HEK293 (cell line): Measurements from ENCODE around the gene MAP4K4.

ENCODE experiments used
- CTCF ChIA-PET: fragments of 350-600 bp; formaldehyde crosslinking; extraction: SDS; loops from one replicate; lab custom pipeline; 2021; ENCODE audit warnings: antibody characterized with exemption; lab: Yijun Ruan, JAX
- POLR2A ChIA-PET: fragments of 300-600 bp; formaldehyde crosslinking; extraction: SDS; loops from one replicate; lab custom pipeline; 2020; ENCODE audit warnings: antibody characterized with exemption, inconsistent platforms; lab: Yijun Ruan, JAX
- H3K27ac ChIP-seq: fragments of 200-500 bp; sonication (Bioruptor generic); 2 replicates; pipeline ENCODE4 v1.5.1; 2014; ENCODE audit warnings: low read depth, low read length, control low read depth, inconsistent platforms; ENCODE audit errors: extremely low read depth
- H3K36me3 ChIP-seq, 2 experiments: fragments of 200-500 bp in 1 of 2; sonication (Bioruptor generic) in 1 of 2; 1 replicate in 1 of 2; 2 replicates in 1 of 2; pipeline ENCODE4 v1.5.1; 2014 to 2017; ENCODE audit warnings: inconsistent platforms in 2 of 2, low read length in 2 of 2; ENCODE audit not compliant: control insufficient read depth in 2 of 2, insufficient read depth in 1 of 2
- H3K4me1 ChIP-seq: fragments of 200-500 bp; sonication (Bioruptor generic); 2 replicates; pipeline ENCODE4 v1.5.1; 2014; ENCODE audit warnings: mild to moderate bottlenecking, low read length, inconsistent platforms; ENCODE audit not compliant: control insufficient read depth, insufficient read depth
- H3K4me3 ChIP-seq: 2 replicates; pipeline ENCODE4 v1.5.1; 2011; ENCODE audit warnings: low read depth, mild to moderate bottlenecking, control low read depth, low read length, moderate library complexity
- H3K9me3 ChIP-seq: fragments of 200-500 bp; sonication (Bioruptor generic); 2 replicates; pipeline ENCODE4 v1.5.1; 2014; ENCODE audit warnings: low read depth, low read length, inconsistent platforms; ENCODE audit not compliant: control insufficient read depth, insufficient read depth
- KLF16 ChIP-seq: fragments of 450-650 bp; formaldehyde crosslinking; IDR thresholded peaks from 2 replicates; pipeline ENCODE4 v1.5.1; 2017; ENCODE audit warnings: missing biosample characterization, missing genetic modification characterization
- KLF7 ChIP-seq: fragments of 450-650 bp; formaldehyde crosslinking; IDR thresholded peaks from 2 replicates; pipeline ENCODE4 v1.5.1; 2016; ENCODE audit warnings: missing biosample characterization, missing genetic modification characterization, borderline replicate concordance
- PRDM1 ChIP-seq: fragments of 450-650 bp; formaldehyde crosslinking; IDR thresholded peaks from 2 replicates; pipeline ENCODE4; 2016; ENCODE audit warnings: missing biosample characterization, missing genetic modification characterization
- RBAK ChIP-seq: fragments of 450-650 bp; formaldehyde crosslinking; IDR thresholded peaks from 2 replicates; pipeline ENCODE4 v1.5.1; 2016; ENCODE audit warnings: missing biosample characterization, missing genetic modification characterization
- SALL2 ChIP-seq: fragments of 450-650 bp; formaldehyde crosslinking; IDR thresholded peaks from 2 replicates; pipeline ENCODE4 v1.5.0; 2017; ENCODE audit warnings: missing biosample characterization, mild to moderate bottlenecking, missing genetic modification characterization, borderline replicate concordance
- SCRT1 ChIP-seq: fragments of 450-650 bp; formaldehyde crosslinking; IDR thresholded peaks from 2 replicates; pipeline ENCODE4 v1.5.1; 2016; ENCODE audit warnings: missing biosample characterization, missing genetic modification characterization, borderline replicate concordance
- SCRT2 ChIP-seq: fragments of 450-650 bp; formaldehyde crosslinking; IDR thresholded peaks from 2 replicates; pipeline ENCODE4 v1.5.1; 2016; ENCODE audit warnings: missing biosample characterization, missing genetic modification characterization
- ZBTB17 ChIP-seq: fragments of 450-650 bp; formaldehyde crosslinking; IDR thresholded peaks from 2 replicates; pipeline ENCODE4 v1.5.1; 2016; ENCODE audit warnings: missing biosample characterization, missing genetic modification characterization
- ZBTB49 ChIP-seq: fragments of 450-650 bp; formaldehyde crosslinking; IDR thresholded peaks from 2 replicates; pipeline ENCODE4 v1.5.1; 2016; ENCODE audit warnings: missing biosample characterization, missing genetic modification characterization, low read depth
- ZBTB6 ChIP-seq: fragments of 450-650 bp; formaldehyde crosslinking; IDR thresholded peaks from 2 replicates; pipeline ENCODE4 v1.5.1; 2017; ENCODE audit warnings: missing biosample characterization, missing genetic modification characterization
- ZFP3 ChIP-seq: fragments of 450-650 bp; formaldehyde crosslinking; IDR thresholded peaks from 2 replicates; pipeline ENCODE4 v1.5.1; 2016; ENCODE audit warnings: low read depth, missing biosample characterization, missing genetic modification characterization
- ZIC2 ChIP-seq: fragments of 450-650 bp; formaldehyde crosslinking; IDR thresholded peaks from 2 replicates; pipeline ENCODE4 v1.5.1; 2016; ENCODE audit warnings: missing biosample characterization, missing genetic modification characterization
- ZNF148 ChIP-seq: fragments of 450-650 bp; formaldehyde crosslinking; IDR thresholded peaks from 2 replicates; pipeline ENCODE4 v1.5.0; 2017; ENCODE audit warnings: missing biosample characterization, missing genetic modification characterization, borderline replicate concordance
- ZNF169 ChIP-seq: fragments of 450-650 bp; formaldehyde crosslinking; IDR thresholded peaks from 2 replicates; pipeline ENCODE4 v1.5.1; 2016; ENCODE audit warnings: missing biosample characterization, missing genetic modification characterization
- ZNF239 ChIP-seq: fragments of 450-650 bp; formaldehyde crosslinking; IDR thresholded peaks from 2 replicates; pipeline ENCODE4 v1.5.1; 2016; ENCODE audit warnings: missing biosample characterization, missing genetic modification characterization
- ZNF248 ChIP-seq: fragments of 450-650 bp; formaldehyde crosslinking; IDR thresholded peaks from 2 replicates; pipeline ENCODE4 v1.5.1; 2017; ENCODE audit warnings: missing biosample characterization, missing genetic modification characterization
- ZNF335 ChIP-seq: fragments of 450-650 bp; formaldehyde crosslinking; conservative IDR thresholded peaks from 2 replicates; pipeline ENCODE4 v1.5.1; 2016; ENCODE audit warnings: missing biosample characterization, missing genetic modification characterization
- ZNF391 ChIP-seq: fragments of 450-650 bp; formaldehyde crosslinking; IDR thresholded peaks from 2 replicates; pipeline ENCODE4 v1.5.1; 2016; ENCODE audit warnings: low read depth, missing biosample characterization, missing genetic modification characterization, borderline replicate concordance
- ZNF530 ChIP-seq: fragments of 450-650 bp; formaldehyde crosslinking; IDR thresholded peaks from 2 replicates; pipeline ENCODE4 v1.5.1; 2016; ENCODE audit warnings: low read depth, missing biosample characterization, missing genetic modification characterization
- ZNF548 ChIP-seq: fragments of 450-650 bp; formaldehyde crosslinking; IDR thresholded peaks from 2 replicates; pipeline ENCODE4 v1.5.1; 2016; ENCODE audit warnings: missing biosample characterization, missing genetic modification characterization
- ZNF610 ChIP-seq: fragments of 450-650 bp; formaldehyde crosslinking; IDR thresholded peaks from 2 replicates; pipeline ENCODE4 v1.5.1; 2016; ENCODE audit warnings: missing biosample characterization, missing genetic modification characterization, borderline replicate concordance
- ZNF623 ChIP-seq: fragments of 450-650 bp; formaldehyde crosslinking; IDR thresholded peaks from 2 replicates; pipeline ENCODE4 v1.5.1; 2016; ENCODE audit warnings: missing biosample characterization, missing genetic modification characterization
- ZNF830 ChIP-seq: fragments of 450-650 bp; IDR thresholded peaks from 2 replicates; pipeline ENCODE4 v1.5.0; 2018; ENCODE audit warnings: missing biosample characterization, missing genetic modification characterization, low read depth, mild to moderate bottlenecking, moderate library complexity

The MAP4K4 gene

GRCh38 chr2:101696272-101697123 is 1.0 kb upstream of the MAP4K4 start:
- no peaks in the 10 kb centered on the region for H3K4me1 ChIP-seq
- CTCF ChIA-PET, result interaction anchor here (0.6 to 0.7 kb wide), 3 partner anchors 33 to 331 kb away, joined by 3 read pairs; no protein-coding TSS in a partner anchor
- H3K4me3 ChIP-seq, result peak overlapping the region; percentile 76
- H3K27ac ChIP-seq, result peak overlapping the region; percentile 66; the same call in 1 of the 2 replicates
- TF ChIP-seq ZFP3 (tag by site-specific recombination) (no peak), ZNF169 (no peak), ZIC2 (tag by site-specific recombination) (no peak), KLF16 (tag by site-specific recombination) (no peak), ZNF548 (no peak), RBAK (tag by site-specific recombination) (no peak), ZBTB6 (tag by site-specific recombination) (no peak), ZNF530 (tag by site-specific recombination) (no peak), KLF7 (no peak), ZNF248 (tag by site-specific recombination) (no peak), ZNF148 (tag by site-specific recombination) (no peak), ZBTB49 (tag by site-specific recombination) (no peak), ZNF391 (tag by site-specific recombination) (no peak), ZNF610 (tag by site-specific recombination) (no peak), ZNF239 (no peak), SALL2 (tag by site-specific recombination) (no peak), ZNF623 (no peak), SCRT2 (tag by site-specific recombination) (peak; percentile 56), ZBTB17 (no peak), PRDM1 (peak; percentile 32; the same call in 1 of the 2 replicates), SCRT1 (tag by site-specific recombination) (no peak), ZNF830 (tag by site-specific recombination) (no peak), ZNF335 (tag by site-specific recombination) (peak; percentile 47; the same call in 1 of the 2 replicates)
- H3K36me3 ChIP-seq, result no peaks in the 10 kb centered on the region
- H3K9me3 ChIP-seq, result no peaks in the 10 kb centered on the region
- POLR2A ChIA-PET, result interaction anchor here (0.6 to 1.8 kb wide), 8 partner anchors 8 to 196 kb away, joined by 3 to 9 read pairs (median 4); no protein-coding TSS in a partner anchor
